Measurements from ENCODE around the gene ASB6. TPM values are rescaled to one million over a fixed set of nuclear protein-coding genes. Genes with fewer than 3 reads are reported as not detected.
"Not testable (repeated sequence)": the region's sequence is repeated elsewhere in the genome, so short reads cannot be mapped to it uniquely, and the experiment has no call there.

ASB6 gene
- total and polyA plus RNA-seq, 5 donors, result 9.1 to 10.7 (median 10.1) TPM

GRCh38 chr9:129594632-129595031, 47.3 kb downstream of the ASB6 start:
- DNase-seq, result peak in 2 of 3 donors; percentile 35 to 65
- ATAC-seq, result no peak
- WGBS, result 62% methylated on average over 7 of the region's 7 CpGs

GRCh38 chr9:129592790-129593189, 49.2 kb downstream of the ASB6 start:
- H3K27me3 ChIP-seq (ENCODE audit: control insufficient read depth, insufficient read depth); H3K9me3 ChIP-seq (ENCODE audit: control insufficient read depth, low read length); ATAC-seq; H3K27ac ChIP-seq (ENCODE audit: low read length); H3K4me1 ChIP-seq (ENCODE audit: control insufficient read depth, insufficient read depth, low read length); H3K4me3 ChIP-seq (ENCODE audit: low read length); intact Hi-C loops (cut with DNase I): not testable (repeated sequence)
- WGBS, result 84% methylated on average over 10 of the region's 10 CpGs
- peak in 2 of 3 donors; percentile 24 to 28 for DNase-seq

More at GRCh38 chr9:129594632-129595031, 47.3 kb downstream of the ASB6 start:
- Histone ChIP-seq H3K4me3 (ENCODE audit: low read length) (no peak overlapping the region), H3K27ac (ENCODE audit: low read length) (no peak overlapping the region), H3K4me1 (ENCODE audit: control insufficient read depth, insufficient read depth, low read length) (peaks cover 2% of the 10 kb centered on the region), H3K9me3 (ENCODE audit: control insufficient read depth, low read length) (no peaks in the 10 kb centered on the region), H3K27me3 (ENCODE audit: control insufficient read depth, insufficient read depth) (no peaks in the 10 kb centered on the region)
- intact Hi-C loops (cut with DNase I), result no loop called here

- 83% methylated on average over 5 of the region's 5 CpGs for WGBS
- intact Hi-C loops (cut with DNase I), result no loop called here
- Histone ChIP-seq H3K4me3 (ENCODE audit: low read length) (no peak overlapping the region), H3K27me3 (ENCODE audit: control insufficient read depth, insufficient read depth) (no peaks in the 10 kb centered on the region), H3K9me3 (ENCODE audit: control insufficient read depth, low read length) (no peaks in the 10 kb centered on the region), H3K27ac (ENCODE audit: low read length) (no peak overlapping the region), H3K4me1 (ENCODE audit: control insufficient read depth, insufficient read depth, low read length) (no peaks in the 10 kb centered on the region)
- DNase-seq (no peak), ATAC-seq (no peak)
Measured at GRCh38 chr9:129591916-129592315, 50.0 kb downstream of the ASB6 start.

GRCh38 chr9:129590466-129590865, 51.5 kb downstream of the ASB6 start:
- Histone ChIP-seq H3K27ac (ENCODE audit: low read length) (no peak overlapping the region), H3K9me3 (ENCODE audit: control insufficient read depth, low read length) (no peaks in the 10 kb centered on the region), H3K4me3 (ENCODE audit: low read length) (no peak overlapping the region), H3K27me3 (ENCODE audit: control insufficient read depth, insufficient read depth) (no peaks in the 10 kb centered on the region), H3K4me1 (ENCODE audit: control insufficient read depth, insufficient read depth, low read length) (no peaks in the 10 kb centered on the region)
- intact Hi-C loops (cut with DNase I), result no loop called here
- peak in 1 of 3 donors; percentile 20 for DNase-seq
- ATAC-seq, result no peak
- 91% methylated on average over 6 of the region's 6 CpGs for WGBS

- no peaks in the 10 kb centered on the region for H3K27me3 ChIP-seq (ENCODE audit: control insufficient read depth, insufficient read depth)
- intact Hi-C loops (cut with DNase I), result no loop called here
- DNase-seq, result peak in 1 of 3 donors; percentile 5
Measured at GRCh38 chr9:129587487-129588262, 54.3 kb downstream of the ASB6 start.

GRCh38 chr9:129586685-129587084, 55.3 kb downstream of the ASB6 start:
- Histone ChIP-seq H3K4me1 (ENCODE audit: control insufficient read depth, insufficient read depth, low read length) (peaks cover 2% of the 10 kb centered on the region), H3K4me3 (ENCODE audit: low read length) (no peak overlapping the region), H3K27me3 (ENCODE audit: control insufficient read depth, insufficient read depth) (no peaks in the 10 kb centered on the region), H3K9me3 (ENCODE audit: control insufficient read depth, low read length) (no peaks in the 10 kb centered on the region), H3K27ac (ENCODE audit: low read length) (no peak overlapping the region)
- peak in 1 of 2 donors; percentile 12 for ATAC-seq
- intact Hi-C loops (cut with DNase I), result no loop called here
- WGBS, result 63% methylated on average over 8 of the region's 8 CpGs
- peak in 1 of 3 donors; percentile 61 for DNase-seq

More at GRCh38 chr9:129587487-129588262, 54.3 kb downstream of the ASB6 start:
- H3K4me1 ChIP-seq (ENCODE audit: control insufficient read depth, insufficient read depth, low read length), result peaks cover 2% of the 10 kb centered on the region
- H3K9me3 ChIP-seq (ENCODE audit: control insufficient read depth, low read length), result no peaks in the 10 kb centered on the region
- 87% methylated on average over 23 of the region's 23 CpGs for WGBS
- ATAC-seq, result no peak
- no peak overlapping the region for H3K27ac ChIP-seq (ENCODE audit: low read length)
- no peak overlapping the region for H3K4me3 ChIP-seq (ENCODE audit: low read length)

GRCh38 chr9:129586245-129586644, 55.7 kb downstream of the ASB6 start:
- Histone ChIP-seq H3K27ac (ENCODE audit: low read length) (no peak overlapping the region), H3K27me3 (ENCODE audit: control insufficient read depth, insufficient read depth) (no peaks in the 10 kb centered on the region), H3K4me3 (ENCODE audit: low read length) (no peak overlapping the region), H3K4me1 (ENCODE audit: control insufficient read depth, insufficient read depth, low read length) (peaks cover 2% of the 10 kb centered on the region), H3K9me3 (ENCODE audit: control insufficient read depth, low read length) (no peaks in the 10 kb centered on the region)
- DNase-seq (no peak), ATAC-seq (no peak)
- intact Hi-C loops (cut with DNase I), result no loop called here
- 94% methylated on average over 1 of the region's 1 CpG for WGBS

- intact Hi-C loops (cut with DNase I), result no loop called here
- Histone ChIP-seq H3K9me3 (ENCODE audit: control insufficient read depth, low read length) (no peaks in the 10 kb centered on the region), H3K27ac (ENCODE audit: low read length) (no peak overlapping the region), H3K4me3 (ENCODE audit: low read length) (no peak overlapping the region), H3K4me1 (ENCODE audit: control insufficient read depth, insufficient read depth, low read length) (peaks cover 2% of the 10 kb centered on the region), H3K27me3 (ENCODE audit: control insufficient read depth, insufficient read depth) (no peaks in the 10 kb centered on the region)
- no peak for ATAC-seq
- DNase-seq, result peak in 1 of 3 donors; percentile 7
- WGBS, result 100% methylated on average over 1 of the region's 1 CpG
Measured at GRCh38 chr9:129585352-129585751, 56.6 kb downstream of the ASB6 start.

Other genes with a start within 250 kb of the ASB6 start
- under 1 TPM in 1 of 4 donors, not detected in 3; 0.20 TPM for gene C9orf50, start 21.1 kb downstream of the ASB6 start, total RNA-seq
- gene C9orf50, start 21.1 kb downstream of the ASB6 start, polyA plus RNA-seq, result not detected
- 10 to 100 TPM; 45.0 to 55.2 (median 48.6) TPM for gene NTMT1, start 16.0 kb downstream of the ASB6 start, total RNA-seq
- gene NTMT1, start 16.0 kb downstream of the ASB6 start, polyA plus RNA-seq, result 78.1 TPM
- 1 to 10 TPM; 1.8 to 5.7 (median 3.7) TPM for gene PRRX2, start 23.5 kb upstream of the ASB6 start, total RNA-seq
- 2.6 TPM for gene PRRX2, start 23.5 kb upstream of the ASB6 start, polyA plus RNA-seq
- gene PTGES, start 110.9 kb upstream of the ASB6 start, total RNA-seq, result 1 to 10 TPM; 1.9 to 9.6 (median 6.1) TPM
- 3.7 TPM for gene PTGES, start 110.9 kb upstream of the ASB6 start, polyA plus RNA-seq
- 10 to 100 TPM in 2 of 4 donors, 1 to 10 TPM in 2; 8.8 to 12.2 (median 10.6) TPM for gene TOR1B, start 161.0 kb upstream of the ASB6 start, total RNA-seq
- 10.0 TPM for gene TOR1B, start 161.0 kb upstream of the ASB6 start, polyA plus RNA-seq
- gene TOR1A, start 182.0 kb upstream of the ASB6 start, total RNA-seq, result 10 to 100 TPM; 18.0 to 22.4 (median 19.6) TPM
- 16.1 TPM for gene TOR1A, start 182.0 kb upstream of the ASB6 start, polyA plus RNA-seq
- 10 to 100 TPM; 31.9 to 40.9 (median 33.9) TPM for gene C9orf78, start 193.1 kb upstream of the ASB6 start, total RNA-seq
- gene C9orf78, start 193.1 kb upstream of the ASB6 start, polyA plus RNA-seq, result 55.9 TPM
- gene USP20, start 193.3 kb upstream of the ASB6 start, total RNA-seq, result 10 to 100 TPM; 15.3 to 18.4 (median 16.7) TPM
- gene USP20, start 193.3 kb upstream of the ASB6 start, polyA plus RNA-seq, result 12.9 TPM

All from right cardiac atrium (tissue), 5 donors.